ENCODE measurements around the gene MATN4. TPM values are rescaled to one million over a fixed set of nuclear protein-coding genes. Genes with fewer than 3 reads are reported as not detected.

Gene MATN4
- total and polyA plus RNA-seq, 2 of the 13 experiments (the other 11 are each of a cell fraction or from before 2014, with no cell fraction given): not detected

DNA sequence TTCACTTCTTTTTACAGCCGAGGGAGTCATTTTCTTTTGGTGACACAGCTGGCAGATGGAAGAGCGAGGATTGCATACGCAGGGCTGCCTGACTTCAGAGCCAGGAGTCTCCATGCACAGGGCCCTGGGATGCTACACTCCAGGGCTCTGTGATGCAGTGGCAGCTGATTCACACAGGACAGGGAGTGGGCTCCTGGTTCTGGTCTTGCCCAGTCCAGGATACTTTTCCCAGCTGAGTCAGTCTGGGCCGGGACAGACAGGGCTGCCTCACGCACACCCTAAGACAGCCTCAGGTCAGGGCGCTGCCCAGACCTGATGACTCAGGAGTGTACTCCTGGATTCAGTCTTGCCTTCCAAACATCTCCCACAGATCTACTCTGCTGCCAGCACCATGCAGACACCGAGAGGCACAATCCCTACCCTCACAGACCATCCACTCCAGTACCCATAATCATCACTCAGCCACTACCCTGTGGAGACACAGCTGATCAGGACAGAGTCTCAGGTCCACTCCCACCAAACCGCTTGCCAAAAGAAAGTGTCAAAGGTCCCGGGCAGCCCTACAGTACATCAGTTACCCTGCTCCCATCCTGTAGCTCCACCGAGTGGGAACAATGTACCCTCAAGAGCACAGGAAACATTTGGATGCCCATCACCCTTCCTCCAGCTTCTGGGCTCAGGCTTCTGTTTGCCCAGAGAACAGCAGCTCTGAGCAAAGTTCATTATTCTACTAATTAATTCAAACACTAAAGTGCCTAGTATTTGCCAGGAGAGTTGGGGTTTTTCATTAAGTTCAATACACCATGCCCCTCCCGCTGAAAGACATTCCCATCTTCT is 28.6 kb upstream of the MATN4 start (continued):
- TF ChIP-seq, protein P1, sequence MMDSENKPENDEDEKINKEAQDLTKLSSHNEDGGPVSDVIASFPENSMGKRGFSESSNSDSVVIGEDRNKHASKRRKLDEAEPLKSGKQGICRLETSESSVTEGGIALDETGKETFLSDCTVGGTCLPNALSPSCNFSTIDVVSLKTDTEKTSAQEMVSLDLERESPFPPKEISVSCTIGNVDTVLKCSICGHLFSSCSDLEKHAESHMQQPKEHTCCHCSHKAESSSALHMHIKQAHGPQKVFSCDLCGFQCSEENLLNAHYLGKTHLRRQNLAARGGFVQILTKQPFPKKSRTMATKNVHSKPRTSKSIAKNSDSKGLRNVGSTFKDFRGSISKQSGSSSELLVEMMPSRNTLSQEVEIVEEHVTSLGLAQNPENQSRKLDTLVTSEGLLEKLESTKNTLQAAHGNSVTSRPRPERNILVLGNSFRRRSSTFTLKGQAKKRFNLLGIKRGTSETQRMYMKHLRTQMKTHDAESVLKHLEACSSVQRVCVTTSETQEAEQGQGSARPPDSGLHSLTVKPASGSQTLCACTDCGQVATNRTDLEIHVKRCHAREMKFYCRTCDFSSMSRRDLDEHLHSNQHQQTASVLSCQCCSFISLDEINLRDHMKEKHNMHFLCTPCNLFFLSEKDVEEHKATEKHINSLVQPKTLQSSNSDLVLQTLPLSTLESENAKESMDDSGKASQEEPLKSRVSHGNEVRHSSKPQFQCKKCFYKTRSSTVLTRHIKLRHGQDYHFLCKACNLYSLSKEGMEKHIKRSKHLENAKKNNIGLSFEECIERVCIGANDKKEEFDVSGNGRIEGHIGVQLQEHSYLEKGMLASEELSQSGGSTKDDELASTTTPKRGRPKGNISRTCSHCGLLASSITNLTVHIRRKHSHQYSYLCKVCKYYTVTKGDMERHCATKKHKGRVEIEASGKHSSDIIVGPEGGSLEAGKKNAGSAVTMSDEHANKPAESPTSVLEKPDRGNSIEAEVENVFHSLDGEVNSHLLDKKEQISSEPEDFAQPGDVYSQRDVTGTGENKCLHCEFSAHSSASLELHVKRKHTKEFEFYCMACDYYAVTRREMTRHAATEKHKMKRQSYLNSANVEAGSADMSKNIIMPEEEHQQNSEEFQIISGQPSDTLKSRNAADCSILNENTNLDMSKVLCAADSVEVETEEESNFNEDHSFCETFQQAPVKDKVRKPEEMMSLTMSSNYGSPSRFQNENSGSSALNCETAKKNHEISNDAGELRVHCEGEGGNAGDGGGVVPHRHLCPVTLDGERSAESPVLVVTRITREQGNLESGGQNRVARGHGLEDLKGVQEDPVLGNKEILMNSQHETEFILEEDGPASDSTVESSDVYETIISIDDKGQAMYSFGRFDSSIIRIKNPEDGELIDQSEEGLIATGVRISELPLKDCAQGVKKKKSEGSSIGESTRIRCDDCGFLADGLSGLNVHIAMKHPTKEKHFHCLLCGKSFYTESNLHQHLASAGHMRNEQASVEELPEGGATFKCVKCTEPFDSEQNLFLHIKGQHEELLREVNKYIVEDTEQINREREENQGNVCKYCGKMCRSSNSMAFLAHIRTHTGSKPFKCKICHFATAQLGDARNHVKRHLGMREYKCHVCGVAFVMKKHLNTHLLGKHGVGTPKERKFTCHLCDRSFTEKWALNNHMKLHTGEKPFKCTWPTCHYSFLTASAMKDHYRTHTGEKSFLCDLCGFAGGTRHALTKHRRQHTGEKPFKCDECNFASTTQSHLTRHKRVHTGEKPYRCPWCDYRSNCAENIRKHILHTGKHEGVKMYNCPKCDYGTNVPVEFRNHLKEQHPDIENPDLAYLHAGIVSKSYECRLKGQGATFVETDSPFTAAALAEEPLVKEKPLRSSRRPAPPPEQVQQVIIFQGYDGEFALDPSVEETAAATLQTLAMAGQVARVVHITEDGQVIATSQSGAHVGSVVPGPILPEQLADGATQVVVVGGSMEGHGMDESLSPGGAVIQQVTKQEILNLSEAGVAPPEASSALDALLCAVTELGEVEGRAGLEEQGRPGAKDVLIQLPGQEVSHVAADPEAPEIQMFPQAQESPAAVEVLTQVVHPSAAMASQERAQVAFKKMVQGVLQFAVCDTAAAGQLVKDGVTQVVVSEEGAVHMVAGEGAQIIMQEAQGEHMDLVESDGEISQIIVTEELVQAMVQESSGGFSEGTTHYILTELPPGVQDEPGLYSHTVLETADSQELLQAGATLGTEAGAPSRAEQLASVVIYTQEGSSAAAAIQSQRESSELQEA (CRISPR knock-in tag; IDR thresholded peaks at IDR 0.05; ENCODE audit: not compliant biosample characterization): no peak
- TF ChIP-seq, protein P2, sequence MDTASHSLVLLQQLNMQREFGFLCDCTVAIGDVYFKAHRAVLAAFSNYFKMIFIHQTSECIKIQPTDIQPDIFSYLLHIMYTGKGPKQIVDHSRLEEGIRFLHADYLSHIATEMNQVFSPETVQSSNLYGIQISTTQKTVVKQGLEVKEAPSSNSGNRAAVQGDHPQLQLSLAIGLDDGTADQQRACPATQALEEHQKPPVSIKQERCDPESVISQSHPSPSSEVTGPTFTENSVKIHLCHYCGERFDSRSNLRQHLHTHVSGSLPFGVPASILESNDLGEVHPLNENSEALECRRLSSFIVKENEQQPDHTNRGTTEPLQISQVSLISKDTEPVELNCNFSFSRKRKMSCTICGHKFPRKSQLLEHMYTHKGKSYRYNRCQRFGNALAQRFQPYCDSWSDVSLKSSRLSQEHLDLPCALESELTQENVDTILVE (CRISPR knock-in tag; IDR thresholded peaks at IDR 0.05): no peak
- TF ChIP-seq KLF9 (CRISPR knock-in tag; IDR thresholded peaks at IDR 0.05; ENCODE audit: low read depth): no peak
- TF ChIP-seq, protein P3, sequence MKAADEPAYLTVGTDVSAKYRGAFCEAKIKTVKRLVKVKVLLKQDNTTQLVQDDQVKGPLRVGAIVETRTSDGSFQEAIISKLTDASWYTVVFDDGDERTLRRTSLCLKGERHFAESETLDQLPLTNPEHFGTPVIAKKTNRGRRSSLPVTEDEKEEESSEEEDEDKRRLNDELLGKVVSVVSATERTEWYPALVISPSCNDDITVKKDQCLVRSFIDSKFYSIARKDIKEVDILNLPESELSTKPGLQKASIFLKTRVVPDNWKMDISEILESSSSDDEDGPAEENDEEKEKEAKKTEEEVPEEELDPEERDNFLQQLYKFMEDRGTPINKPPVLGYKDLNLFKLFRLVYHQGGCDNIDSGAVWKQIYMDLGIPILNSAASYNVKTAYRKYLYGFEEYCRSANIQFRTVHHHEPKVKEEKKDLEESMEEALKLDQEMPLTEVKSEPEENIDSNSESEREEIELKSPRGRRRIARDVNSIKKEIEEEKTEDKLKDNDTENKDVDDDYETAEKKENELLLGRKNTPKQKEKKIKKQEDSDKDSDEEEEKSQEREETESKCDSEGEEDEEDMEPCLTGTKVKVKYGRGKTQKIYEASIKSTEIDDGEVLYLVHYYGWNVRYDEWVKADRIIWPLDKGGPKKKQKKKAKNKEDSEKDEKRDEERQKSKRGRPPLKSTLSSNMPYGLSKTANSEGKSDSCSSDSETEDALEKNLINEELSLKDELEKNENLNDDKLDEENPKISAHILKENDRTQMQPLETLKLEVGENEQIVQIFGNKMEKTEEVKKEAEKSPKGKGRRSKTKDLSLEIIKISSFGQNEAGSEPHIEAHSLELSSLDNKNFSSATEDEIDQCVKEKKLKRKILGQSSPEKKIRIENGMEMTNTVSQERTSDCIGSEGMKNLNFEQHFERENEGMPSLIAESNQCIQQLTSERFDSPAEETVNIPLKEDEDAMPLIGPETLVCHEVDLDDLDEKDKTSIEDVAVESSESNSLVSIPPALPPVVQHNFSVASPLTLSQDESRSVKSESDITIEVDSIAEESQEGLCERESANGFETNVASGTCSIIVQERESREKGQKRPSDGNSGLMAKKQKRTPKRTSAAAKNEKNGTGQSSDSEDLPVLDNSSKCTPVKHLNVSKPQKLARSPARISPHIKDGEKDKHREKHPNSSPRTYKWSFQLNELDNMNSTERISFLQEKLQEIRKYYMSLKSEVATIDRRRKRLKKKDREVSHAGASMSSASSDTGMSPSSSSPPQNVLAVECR (CRISPR knock-in tag; IDR thresholded peaks at IDR 0.05; ENCODE audit: borderline replicate concordance): 0 out of 2 replicates have a peak, but pooled peaks have one; percentile 51
- no peak for TF ChIP-seq DNMT1 (CRISPR knock-in tag; IDR thresholded peaks at IDR 0.05)
- no peak for TF ChIP-seq ZFP82 (CRISPR knock-in tag; IDR thresholded peaks at IDR 0.05; ENCODE audit: borderline replicate concordance)
- no peak; the same call in 1 of the 2 replicates for TF ChIP-seq MEF2D (CRISPR knock-in tag; IDR thresholded peaks at IDR 0.05)
- TF ChIP-seq PTBP1 (IDR thresholded peaks at IDR 0.05; ENCODE audit: low read depth, low read length, poor library complexity, severe bottlenecking): no peak
- TF ChIP-seq, protein P4, sequence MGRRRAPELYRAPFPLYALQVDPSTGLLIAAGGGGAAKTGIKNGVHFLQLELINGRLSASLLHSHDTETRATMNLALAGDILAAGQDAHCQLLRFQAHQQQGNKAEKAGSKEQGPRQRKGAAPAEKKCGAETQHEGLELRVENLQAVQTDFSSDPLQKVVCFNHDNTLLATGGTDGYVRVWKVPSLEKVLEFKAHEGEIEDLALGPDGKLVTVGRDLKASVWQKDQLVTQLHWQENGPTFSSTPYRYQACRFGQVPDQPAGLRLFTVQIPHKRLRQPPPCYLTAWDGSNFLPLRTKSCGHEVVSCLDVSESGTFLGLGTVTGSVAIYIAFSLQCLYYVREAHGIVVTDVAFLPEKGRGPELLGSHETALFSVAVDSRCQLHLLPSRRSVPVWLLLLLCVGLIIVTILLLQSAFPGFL (CRISPR knock-in tag; IDR thresholded peaks at IDR 0.05): peak; percentile 23; the same call in 1 of the 2 replicates
- TF ChIP-seq, protein P5, sequence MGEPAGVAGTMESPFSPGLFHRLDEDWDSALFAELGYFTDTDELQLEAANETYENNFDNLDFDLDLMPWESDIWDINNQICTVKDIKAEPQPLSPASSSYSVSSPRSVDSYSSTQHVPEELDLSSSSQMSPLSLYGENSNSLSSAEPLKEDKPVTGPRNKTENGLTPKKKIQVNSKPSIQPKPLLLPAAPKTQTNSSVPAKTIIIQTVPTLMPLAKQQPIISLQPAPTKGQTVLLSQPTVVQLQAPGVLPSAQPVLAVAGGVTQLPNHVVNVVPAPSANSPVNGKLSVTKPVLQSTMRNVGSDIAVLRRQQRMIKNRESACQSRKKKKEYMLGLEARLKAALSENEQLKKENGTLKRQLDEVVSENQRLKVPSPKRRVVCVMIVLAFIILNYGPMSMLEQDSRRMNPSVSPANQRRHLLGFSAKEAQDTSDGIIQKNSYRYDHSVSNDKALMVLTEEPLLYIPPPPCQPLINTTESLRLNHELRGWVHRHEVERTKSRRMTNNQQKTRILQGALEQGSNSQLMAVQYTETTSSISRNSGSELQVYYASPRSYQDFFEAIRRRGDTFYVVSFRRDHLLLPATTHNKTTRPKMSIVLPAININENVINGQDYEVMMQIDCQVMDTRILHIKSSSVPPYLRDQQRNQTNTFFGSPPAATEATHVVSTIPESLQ (CRISPR knock-in tag; conservative IDR thresholded peaks at IDR 0.05): no peak
